HEK293T (cell line): ENCODE data around the gene PLLP.

Experiments used
- CTCF ChIA-PET: fragments of 350-600 bp; formaldehyde crosslinking; extraction: SDS; loops from one replicate; lab custom pipeline; 2021; ENCODE audit warnings: antibody characterized with exemption, inconsistent platforms; lab: Yijun Ruan, JAX
- POLR2A ChIA-PET: fragments of 350-600 bp; formaldehyde crosslinking; extraction: SDS; loops from one replicate; lab custom pipeline; 2020; ENCODE audit warnings: antibody characterized with exemption, inconsistent platforms; lab: Yijun Ruan, JAX
- DNase-seq: peaks from one replicate; pipeline ENCODE4 v3.0.0; 2012; ENCODE audit warnings: mixed read lengths; ENCODE audit errors: extremely low spot score
- ARNT ChIP-seq: fragments of 450-650 bp; IDR thresholded peaks from 2 replicates; pipeline ENCODE4 v1.6.1; 2017; ENCODE audit warnings: mild to moderate bottlenecking
- BHLHE40 ChIP-seq: fragments of 450-650 bp; IDR thresholded peaks from 2 replicates; pipeline ENCODE4 v1.6.1; 2016; ENCODE audit warnings: mild to moderate bottlenecking, moderate library complexity, borderline replicate concordance
- CTBP1 ChIP-seq: fragments of 450-650 bp; IDR thresholded peaks from 2 replicates; pipeline ENCODE4 v1.6.1; 2016; ENCODE audit warnings: borderline replicate concordance
- ELF4 ChIP-seq: fragments of 450-650 bp; IDR thresholded peaks from 2 replicates; pipeline ENCODE4 v1.6.1; 2017; ENCODE audit warnings: antibody characterized with exemption
- FOXA1 ChIP-seq: fragments of 450-650 bp; IDR thresholded peaks from 2 replicates; pipeline ENCODE4 v1.6.1; 2016; ENCODE audit warnings: mild to moderate bottlenecking
- FOXK2 ChIP-seq: fragments of 450-650 bp; IDR thresholded peaks from 2 replicates; pipeline ENCODE4 v1.6.1; 2016; ENCODE audit warnings: mild to moderate bottlenecking
- FOXM1 ChIP-seq: fragments of 450-650 bp; IDR thresholded peaks from 2 replicates; pipeline ENCODE4 v1.6.1; 2017; ENCODE audit warnings: mild to moderate bottlenecking, borderline replicate concordance
- HDGF ChIP-seq: fragments of 450-650 bp; IDR thresholded peaks from 2 replicates; pipeline ENCODE4 v1.6.1; 2017; ENCODE audit warnings: antibody characterized with exemption, borderline replicate concordance
- L3MBTL2 ChIP-seq: fragments of 450-650 bp; conservative IDR thresholded peaks from 2 replicates; pipeline ENCODE4 v1.6.1; 2016; ENCODE audit warnings: mild to moderate bottlenecking
- LEF1 ChIP-seq: fragments of 450-650 bp; IDR thresholded peaks from 2 replicates; pipeline ENCODE4 v1.6.1; 2017; ENCODE audit warnings: mild to moderate bottlenecking, borderline replicate concordance
- NFRKB ChIP-seq: fragments of 450-650 bp; IDR thresholded peaks from 2 replicates; pipeline ENCODE4 v1.6.1; 2016; ENCODE audit warnings: mild to moderate bottlenecking, moderate library complexity
- PKNOX1 ChIP-seq: fragments of 450-650 bp; IDR thresholded peaks from 2 replicates; pipeline ENCODE4 v1.6.1; 2016
- SP1 ChIP-seq: fragments of 450-650 bp; IDR thresholded peaks from 2 replicates; pipeline ENCODE4 v1.6.1; 2017
- SUZ12 ChIP-seq: fragments of 450-650 bp; IDR thresholded peaks from 2 replicates; pipeline ENCODE4 v1.6.1; 2016; ENCODE audit warnings: mild to moderate bottlenecking
- TARDBP ChIP-seq: fragments of 450-650 bp; IDR thresholded peaks from 2 replicates; pipeline ENCODE4 v1.6.1; 2016
- ZNF384 ChIP-seq: fragments of 450-650 bp; IDR thresholded peaks from 2 replicates; pipeline ENCODE4 v1.6.1; 2016

Gene PLLP

DNA sequence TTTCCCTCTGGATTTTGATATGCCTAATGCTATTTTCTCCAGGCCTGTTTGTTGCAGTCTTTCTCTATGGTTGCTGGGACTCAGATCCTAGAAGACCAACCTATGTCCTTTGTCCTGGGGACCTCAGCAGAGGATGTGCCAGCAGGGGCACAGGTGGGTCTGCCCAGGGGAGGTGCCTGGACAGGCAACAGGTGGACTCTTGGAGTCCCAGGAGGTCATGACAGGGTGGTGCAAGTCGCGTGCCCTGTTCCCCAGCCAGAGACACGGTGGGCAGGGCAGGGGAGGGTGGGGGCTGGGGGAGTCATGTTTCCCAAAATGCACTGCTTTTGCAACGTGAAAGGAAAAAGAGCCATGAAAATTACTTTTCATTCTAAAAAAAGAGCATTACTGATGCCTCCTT is 26.3 kb upstream of the PLLP start:
- no peak for TF ChIP-seq SP1
- TF ChIP-seq L3MBTL2: no peak
- TF ChIP-seq ARNT: no peak
- no peak for TF ChIP-seq CTBP1
- TF ChIP-seq ZNF384: no peak
- no peak for TF ChIP-seq PKNOX1
- no peak for TF ChIP-seq HDGF
- TF ChIP-seq ELF4: no peak
- no peak for TF ChIP-seq NFRKB
- no peak for TF ChIP-seq FOXM1
- no peak for TF ChIP-seq TARDBP
- DNase-seq: no peak
- ChIA-PET CTCF (no interaction called here), POLR2A (interaction anchor here (0.6 kb wide), 1 partner anchor 151 kb away, joined by 3 read pairs; no protein-coding TSS in a partner anchor)

DNA sequence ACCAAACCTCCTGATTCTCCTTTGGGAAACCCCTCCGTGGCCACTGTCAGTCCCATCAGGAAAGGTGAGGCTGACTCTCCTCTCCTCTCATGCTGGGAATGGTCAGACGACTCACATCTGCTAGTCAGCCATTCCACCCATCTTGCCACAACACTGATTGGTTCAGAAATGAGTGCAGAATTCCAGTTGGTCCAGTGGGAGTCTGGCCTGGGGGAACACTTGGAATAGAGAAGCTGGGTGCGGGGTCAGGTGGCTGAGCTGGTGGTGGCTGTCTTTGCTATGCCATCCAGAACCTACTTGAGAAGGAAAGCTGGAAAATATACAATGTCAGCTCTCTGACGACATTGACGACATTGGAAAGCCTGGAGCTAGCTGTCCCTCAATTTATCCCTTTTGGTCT is 23.6 kb upstream of the PLLP start:
- CTCF ChIA-PET: no interaction called here
- POLR2A ChIA-PET: no interaction called here
- TF ChIP-seq FOXM1 (no peak), NFRKB (no peak)
- DNase-seq: no peak

GRCh38 chr16:57307365-57307764 is 22.9 kb upstream of the PLLP start:
- no peak for TF ChIP-seq ARNT
- TF ChIP-seq HDGF: no peak
- TF ChIP-seq SP1: no peak
- no peak for TF ChIP-seq ZNF384
- no peak for TF ChIP-seq CTBP1
- no peak for TF ChIP-seq BHLHE40
- TF ChIP-seq SUZ12: no peak
- no peak for TF ChIP-seq PKNOX1
- TF ChIP-seq ELF4: no peak
- TF ChIP-seq FOXA1: no peak
- TF ChIP-seq FOXK2: no peak
- TF ChIP-seq L3MBTL2: no peak
- TF ChIP-seq TARDBP: no peak
- no peak for TF ChIP-seq NFRKB
- TF ChIP-seq FOXM1: no peak
- TF ChIP-seq LEF1: no peak
- CTCF ChIA-PET: no interaction called here
- no peak for DNase-seq
- POLR2A ChIA-PET: no interaction called here

- no peak for TF ChIP-seq TARDBP
- TF ChIP-seq NFRKB: no peak
- TF ChIP-seq ELF4: no peak
- no peak for TF ChIP-seq SUZ12
- TF ChIP-seq ARNT: no peak
- TF ChIP-seq FOXK2: no peak
- no peak for TF ChIP-seq BHLHE40
- no peak for TF ChIP-seq PKNOX1
- TF ChIP-seq SP1: no peak
- TF ChIP-seq CTBP1: no peak
- ChIA-PET POLR2A (no interaction called here), CTCF (no interaction called here)
- no peak for DNase-seq
These were observed 22.3 kb upstream of the PLLP start for GRCh38 chr16:57306676-57307341.

- no peak for DNase-seq
- ChIA-PET POLR2A (interaction anchor here (1.0 kb wide), 1 partner anchor 112 kb away, joined by 4 read pairs; no protein-coding TSS in a partner anchor), CTCF (no interaction called here)
- TF ChIP-seq FOXA1 (no peak), ZNF384 (no peak), FOXK2 (no peak), LEF1 (no peak), NFRKB (no peak), SUZ12 (no peak), FOXM1 (no peak), PKNOX1 (no peak), CTBP1 (no peak), BHLHE40 (no peak), ELF4 (no peak), TARDBP (no peak), HDGF (no peak), SP1 (no peak), ARNT (no peak), L3MBTL2 (no peak)
These were observed 20.8 kb upstream of the PLLP start for GRCh38 chr16:57305159-57305811.
